Activated CD4-positive, alpha-beta memory T cell treated with anti-CD3 and anti-CD28 coated beads for 36 hours (primary cell): Measurements from ENCODE around the gene CCDC85A. TPM values are rescaled to one million over a fixed set of nuclear protein-coding genes. Genes with fewer than 3 reads are reported as not detected.

Source experiments
- CTCF ChIA-PET: fragments of 350-600 bp; sonication (Branson Sonifier 250); formaldehyde crosslinking; loops from one replicate; lab custom pipeline; 2021; ENCODE audit warnings: antibody characterized with exemption, inconsistent platforms; lab: Charles Lee
- POLR2A ChIA-PET: fragments of 350-600 bp; sonication (Branson Sonifier 250); formaldehyde crosslinking; loops from one replicate; lab custom pipeline; 2021; ENCODE audit warnings: antibody characterized with exemption; lab: Charles Lee
- DNase-seq: peaks from one replicate; pipeline ENCODE4 v3.0.0-alpha.2; 2020
- H3K27ac Mint-ChIP-seq: one replicate; pipeline ENCODE4 v1.8.0; 2021; ENCODE audit warnings: mixed read lengths
- H3K27me3 Mint-ChIP-seq: one replicate; pipeline ENCODE4 v1.8.0; 2021; ENCODE audit warnings: mixed read lengths
- H3K36me3 Mint-ChIP-seq: one replicate; pipeline ENCODE4 v1.8.0; 2021; ENCODE audit warnings: mixed read lengths
- H3K4me1 Mint-ChIP-seq: one replicate; pipeline ENCODE4 v1.8.0; 2021; ENCODE audit warnings: low read depth, mixed read lengths
- H3K4me3 Mint-ChIP-seq: one replicate; pipeline ENCODE4 v1.8.0; 2021; ENCODE audit warnings: mild to moderate bottlenecking, mixed read lengths
- H3K9me3 Mint-ChIP-seq: one replicate; pipeline ENCODE4 v1.8.0; 2021; ENCODE audit warnings: mixed read lengths
- intact Hi-C: fragments of 100-400 bp; cut with micrococcal nuclease; formaldehyde crosslinking; loops from one replicate; pipeline ENCODE4 v1.15.1; 2023
- total RNA-seq, 2 experiments: library from RNA; stranded (reverse); gene quantifications; one replicate each; pipeline ENCODE4 v1.2.3, GENCODE V29; 2021

CCDC85A gene
- total RNA-seq, 2 experiments from 2014 or later = not detected

DNA sequence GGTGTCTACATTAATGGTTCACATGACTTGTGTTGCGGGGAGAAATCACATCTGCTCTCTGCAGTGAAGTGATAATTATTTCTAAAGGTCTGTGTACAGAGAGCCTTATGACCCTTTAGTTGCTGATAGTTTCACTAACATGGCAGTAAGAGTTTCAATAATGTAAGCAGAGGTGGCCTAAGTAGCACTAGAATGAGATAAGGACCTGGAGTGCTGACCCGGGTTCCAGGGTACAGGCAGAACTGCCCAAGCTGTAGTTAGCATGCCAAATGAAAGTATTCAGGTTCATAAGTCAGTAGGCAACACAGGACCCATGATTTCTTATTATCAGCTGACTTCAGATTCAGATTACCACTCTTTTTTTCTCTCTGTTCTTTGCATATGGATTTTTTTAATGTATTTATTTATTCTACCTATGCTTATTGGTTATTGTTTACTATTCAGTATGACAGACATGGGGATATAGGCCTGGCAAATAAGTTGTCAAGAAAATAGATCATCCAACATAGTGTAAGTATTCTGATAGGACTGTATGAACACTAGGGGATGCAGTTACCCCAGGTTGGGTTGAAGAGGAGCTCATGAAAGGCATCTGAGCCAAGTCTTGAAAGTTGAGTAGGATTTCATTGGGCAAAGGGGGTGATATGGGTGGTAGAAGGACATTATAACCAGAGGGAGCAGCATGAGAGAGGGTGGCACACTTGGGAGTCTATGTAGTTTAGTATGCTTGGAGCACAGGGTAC is 105.2 kb downstream of the CCDC85A start:
- Mint-ChIP-seq H3K27ac (no peak overlapping the region), H3K4me1 (no peaks in the 10 kb centered on the region), H3K27me3 (no peaks in the 10 kb centered on the region), H3K9me3 (peaks cover 9% of the 10 kb centered on the region), H3K4me3 (no peak overlapping the region), H3K36me3 (no peaks in the 10 kb centered on the region)
- DNase-seq = no peak
- CTCF ChIA-PET = no interaction called here
- intact Hi-C loops = no loop called here
- POLR2A ChIA-PET = no interaction called here

- ChIA-PET POLR2A (no interaction called here), CTCF (no interaction called here)
- Mint-ChIP-seq H3K27ac (no peak overlapping the region), H3K9me3 (peaks cover 4% of the 10 kb centered on the region), H3K27me3 (no peaks in the 10 kb centered on the region), H3K4me3 (no peak overlapping the region), H3K4me1 (no peaks in the 10 kb centered on the region), H3K36me3 (no peaks in the 10 kb centered on the region)
- DNase-seq = no peak
- intact Hi-C loops = no loop called here
These were observed 107.9 kb downstream of the CCDC85A start for GRCh38 chr2:56291711-56292110.

DNA sequence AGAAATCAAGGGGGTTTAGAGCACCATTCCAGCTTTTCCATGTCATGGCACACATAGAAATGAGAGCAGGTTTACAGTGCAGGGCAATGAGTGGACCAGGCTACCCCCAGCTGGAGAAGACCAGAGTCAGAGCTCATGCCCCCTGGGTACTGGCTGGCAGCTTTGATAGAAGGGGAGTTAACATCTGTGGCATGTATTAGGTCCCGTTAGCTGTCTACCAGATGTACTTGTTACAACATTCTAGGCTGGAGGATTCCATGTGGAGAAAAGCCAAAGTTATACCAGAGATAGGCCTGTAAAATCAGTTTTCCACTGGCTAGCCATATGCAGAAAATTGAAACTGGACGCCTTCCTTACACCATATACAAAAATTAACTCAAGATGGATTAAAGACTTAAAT is 109.2 kb downstream of the CCDC85A start:
- no peaks in the 10 kb centered on the region for H3K4me1 Mint-ChIP-seq
- H3K27me3 Mint-ChIP-seq = no peaks in the 10 kb centered on the region
- intact Hi-C loops = no loop called here

GRCh38 chr2:56295666-56296065 is 111.9 kb downstream of the CCDC85A start:
- Mint-ChIP-seq H3K36me3 (no peaks in the 10 kb centered on the region), H3K27ac (no peak overlapping the region), H3K27me3 (no peaks in the 10 kb centered on the region), H3K4me3 (no peak overlapping the region), H3K9me3 (no peaks in the 10 kb centered on the region), H3K4me1 (no peaks in the 10 kb centered on the region)
- DNase-seq = no peak
- intact Hi-C loops = no loop called here
- ChIA-PET CTCF (no interaction called here), POLR2A (no interaction called here)

More for the DNA sequence above, 109.2 kb downstream of the CCDC85A start:
- Mint-ChIP-seq H3K27ac (no peak overlapping the region), H3K36me3 (no peaks in the 10 kb centered on the region), H3K4me3 (no peak overlapping the region), H3K9me3 (no peaks in the 10 kb centered on the region)
- POLR2A ChIA-PET = no interaction called here
- CTCF ChIA-PET = no interaction called here
- DNase-seq = no peak

DNA sequence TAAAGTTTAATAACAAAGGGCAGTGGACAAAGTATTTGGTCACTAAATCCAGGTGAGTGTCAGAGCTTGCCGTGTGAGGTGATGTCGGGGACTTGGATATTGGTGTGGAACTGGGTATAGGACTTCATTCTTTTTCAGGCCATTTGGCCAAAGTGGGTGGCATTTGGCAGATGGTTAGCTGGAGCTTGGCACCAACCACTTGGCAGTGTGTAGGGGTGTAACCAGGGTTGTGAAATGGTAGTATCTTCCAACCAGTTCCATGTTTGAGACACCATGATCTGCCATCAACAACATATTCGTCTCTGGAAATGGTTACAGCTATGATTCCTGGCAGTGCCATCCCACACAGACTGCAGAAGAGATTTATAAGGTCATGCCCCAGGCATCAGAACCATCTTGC is 113.9 kb downstream of the CCDC85A start:
- POLR2A ChIA-PET = no interaction called here
- CTCF ChIA-PET = no interaction called here
- no peak for DNase-seq
- no peaks in the 10 kb centered on the region for H3K4me1 Mint-ChIP-seq
- H3K27ac Mint-ChIP-seq = no peak overlapping the region
- H3K9me3 Mint-ChIP-seq = no peaks in the 10 kb centered on the region
- H3K27me3 Mint-ChIP-seq = no peaks in the 10 kb centered on the region
- intact Hi-C loops = no loop called here
- no peaks in the 10 kb centered on the region for H3K36me3 Mint-ChIP-seq
- no peak overlapping the region for H3K4me3 Mint-ChIP-seq

DNA sequence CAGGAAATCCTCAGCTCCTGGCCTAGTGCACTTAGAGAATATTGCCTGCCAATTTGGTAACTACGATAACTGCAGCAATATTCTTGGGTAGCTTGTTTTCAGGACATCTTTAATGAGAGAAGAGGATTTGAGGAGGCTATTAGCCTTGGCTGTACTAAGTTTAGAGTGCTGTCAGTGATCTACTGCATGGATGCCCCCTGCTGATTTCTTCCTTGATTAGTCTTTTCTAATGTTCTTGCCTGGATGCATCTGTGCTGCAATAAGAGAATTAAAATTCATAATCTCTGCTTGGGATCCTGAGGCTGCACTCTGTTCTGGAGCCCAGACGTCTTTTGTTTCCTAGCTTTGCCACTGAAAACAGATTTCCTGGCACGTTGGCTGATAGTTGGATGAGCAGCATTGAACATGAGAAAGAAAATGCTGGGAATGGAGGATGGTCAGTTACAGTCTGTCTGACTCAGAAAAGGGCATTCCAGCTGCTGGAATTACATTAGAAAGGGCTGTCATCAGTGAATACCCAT is 115.4 kb downstream of the CCDC85A start:
- peaks cover 2% of the 10 kb centered on the region for H3K9me3 Mint-ChIP-seq
- POLR2A ChIA-PET = no interaction called here
- no peak overlapping the region for H3K27ac Mint-ChIP-seq
- no peaks in the 10 kb centered on the region for H3K27me3 Mint-ChIP-seq
- DNase-seq = no peak
- no peak overlapping the region for H3K4me3 Mint-ChIP-seq
- no peaks in the 10 kb centered on the region for H3K36me3 Mint-ChIP-seq
- H3K4me1 Mint-ChIP-seq = no peaks in the 10 kb centered on the region
- intact Hi-C loops = no loop called here
- CTCF ChIA-PET = no interaction called here

- Mint-ChIP-seq H3K36me3 (no peaks in the 10 kb centered on the region), H3K27me3 (no peaks in the 10 kb centered on the region), H3K4me1 (no peaks in the 10 kb centered on the region), H3K9me3 (peaks cover 3% of the 10 kb centered on the region), H3K27ac (no peak overlapping the region), H3K4me3 (no peak overlapping the region)
- ChIA-PET POLR2A (no interaction called here), CTCF (no interaction called here)
- no peak for DNase-seq
- intact Hi-C loops = no loop called here
These were observed 125.9 kb downstream of the CCDC85A start for GRCh38 chr2:56309626-56310170.

DNA sequence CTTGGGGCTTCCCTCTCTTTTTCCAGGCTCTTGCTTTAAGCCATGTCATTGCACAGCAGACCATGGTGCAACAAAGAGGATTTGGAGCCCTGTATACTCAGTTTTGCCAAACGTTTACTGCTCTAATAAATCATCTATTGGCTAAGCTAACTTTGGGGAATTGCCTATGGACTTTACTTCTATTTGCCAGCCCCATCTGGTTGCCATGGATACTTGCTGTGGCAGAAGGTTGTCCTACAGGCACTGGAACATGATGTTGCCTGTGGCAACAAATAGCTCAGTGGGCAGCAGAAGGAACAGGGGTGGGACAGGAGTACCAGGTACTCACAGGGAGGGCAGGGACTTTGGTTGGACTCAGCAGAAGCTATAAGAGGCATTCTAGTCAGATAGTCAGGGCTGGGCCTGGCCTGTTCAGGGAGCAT is 129.7 kb downstream of the CCDC85A start:
- H3K4me1 Mint-ChIP-seq = no peaks in the 10 kb centered on the region
- CTCF ChIA-PET = no interaction called here
- H3K27me3 Mint-ChIP-seq = no peaks in the 10 kb centered on the region
- no peak overlapping the region for H3K27ac Mint-ChIP-seq
- H3K9me3 Mint-ChIP-seq = no peaks in the 10 kb centered on the region
- intact Hi-C loops = no loop called here
- DNase-seq = no peak
- no peaks in the 10 kb centered on the region for H3K36me3 Mint-ChIP-seq
- POLR2A ChIA-PET = no interaction called here
- no peak overlapping the region for H3K4me3 Mint-ChIP-seq

DNA sequence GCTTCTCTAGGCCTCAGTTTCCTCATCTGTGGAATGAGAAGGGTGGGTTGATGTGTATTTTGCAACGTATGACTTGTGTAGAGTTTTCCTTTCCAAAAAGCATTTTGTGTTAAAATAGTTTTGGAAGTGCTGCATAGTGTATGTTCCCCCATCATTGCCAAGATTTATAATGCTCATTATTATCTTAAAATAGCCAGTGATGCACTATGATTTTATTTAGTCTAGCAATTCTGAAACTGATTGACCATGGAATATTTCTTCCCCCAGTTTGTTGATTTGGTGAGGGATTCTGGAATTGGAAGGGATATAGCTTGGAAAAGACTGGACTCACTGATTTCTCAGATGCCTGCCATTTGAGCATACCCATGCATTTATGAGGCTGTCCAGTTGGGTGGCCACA is 130.6 kb downstream of the CCDC85A start:
- POLR2A ChIA-PET = no interaction called here
- Mint-ChIP-seq H3K4me3 (no peak overlapping the region), H3K36me3 (no peaks in the 10 kb centered on the region), H3K9me3 (no peaks in the 10 kb centered on the region), H3K27ac (no peak overlapping the region), H3K4me1 (no peaks in the 10 kb centered on the region), H3K27me3 (no peaks in the 10 kb centered on the region)
- CTCF ChIA-PET = no interaction called here
- intact Hi-C loops = no loop called here
- DNase-seq = no peak

DNA sequence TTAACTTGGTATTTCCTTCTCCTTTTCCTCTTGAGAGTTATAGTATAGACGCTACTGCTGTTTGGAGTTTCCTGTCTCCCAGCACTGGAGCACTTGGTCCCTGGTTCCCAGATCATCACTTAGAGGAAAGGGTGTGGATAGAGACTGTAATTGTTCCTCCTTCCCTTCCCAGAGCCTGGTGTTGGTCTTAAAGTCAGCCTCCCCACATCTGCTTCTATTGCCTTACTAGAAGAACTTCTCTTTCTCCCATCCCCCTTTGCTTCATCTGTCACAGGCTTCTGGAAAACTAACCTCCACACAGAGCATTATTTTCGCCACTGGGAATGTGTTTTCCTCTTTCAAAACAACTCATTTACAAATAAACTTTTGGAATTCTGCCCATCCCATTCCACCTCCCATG is 131.0 kb downstream of the CCDC85A start:
- H3K27ac Mint-ChIP-seq = no peak overlapping the region
- POLR2A ChIA-PET = no interaction called here
- no peaks in the 10 kb centered on the region for H3K4me1 Mint-ChIP-seq
- no peaks in the 10 kb centered on the region for H3K9me3 Mint-ChIP-seq
- H3K27me3 Mint-ChIP-seq = no peaks in the 10 kb centered on the region
- CTCF ChIA-PET = no interaction called here
- no peak overlapping the region for H3K4me3 Mint-ChIP-seq
- intact Hi-C loops = no loop called here
- H3K36me3 Mint-ChIP-seq = no peaks in the 10 kb centered on the region
- no peak for DNase-seq

- no peak overlapping the region for H3K27ac Mint-ChIP-seq
- no peak for DNase-seq
- CTCF ChIA-PET = no interaction called here
- no peaks in the 10 kb centered on the region for H3K9me3 Mint-ChIP-seq
- POLR2A ChIA-PET = no interaction called here
- H3K27me3 Mint-ChIP-seq = no peaks in the 10 kb centered on the region
- H3K4me1 Mint-ChIP-seq = no peaks in the 10 kb centered on the region
- no peak overlapping the region for H3K4me3 Mint-ChIP-seq
- intact Hi-C loops = no loop called here
- H3K36me3 Mint-ChIP-seq = no peaks in the 10 kb centered on the region
These were observed 131.6 kb downstream of the CCDC85A start for GRCh38 chr2:56315376-56315775.

- Mint-ChIP-seq H3K9me3 (no peaks in the 10 kb centered on the region), H3K4me1 (no peaks in the 10 kb centered on the region), H3K36me3 (no peaks in the 10 kb centered on the region), H3K27me3 (no peaks in the 10 kb centered on the region), H3K27ac (no peak overlapping the region), H3K4me3 (no peak overlapping the region)
- ChIA-PET CTCF (no interaction called here), POLR2A (no interaction called here)
- no peak for DNase-seq
- intact Hi-C loops = no loop called here
These were observed 132.2 kb downstream of the CCDC85A start for GRCh38 chr2:56316011-56316410.

- no peak overlapping the region for H3K4me3 Mint-ChIP-seq
- no peak overlapping the region for H3K27ac Mint-ChIP-seq
- no peaks in the 10 kb centered on the region for H3K36me3 Mint-ChIP-seq
- intact Hi-C loops = no loop called here
- CTCF ChIA-PET = no interaction called here
- DNase-seq = no peak
- peaks cover 10% of the 10 kb centered on the region for H3K9me3 Mint-ChIP-seq
- POLR2A ChIA-PET = no interaction called here
- H3K4me1 Mint-ChIP-seq = no peaks in the 10 kb centered on the region
- H3K27me3 Mint-ChIP-seq = no peaks in the 10 kb centered on the region
These were observed 134.4 kb downstream of the CCDC85A start for GRCh38 chr2:56318147-56318546.
